Prostate gland (tissue), 2 donors: ENCODE measurements around the gene RARA.

ENCODE experiments used
- POLR2A ChIP-seq: fragments of 450-650 bp; IDR thresholded peaks from one replicate; pipeline ENCODE4 v1.6.1; 2016; ENCODE audit warnings: antibody characterized with exemption, mild to moderate bottlenecking
- POLR2AphosphoS5 ChIP-seq: sonication (generic); formaldehyde crosslinking; IDR thresholded peaks from one replicate; pipeline ENCODE4 v1.6.1; 2017; ENCODE audit warnings: antibody characterized with exemption
- TF ChIP-seq, protein P1 (sequence below), 4 experiments: fragments of 200-600 bp in 2 of 4; fragments of 450-650 bp in 2 of 4; sonication (generic) in 2 of 4; IDR thresholded peaks; 1 replicate in 3 of 4; 2 replicates in 1 of 4; pipeline ENCODE4 v1.5.1; 2016 to 2019; ENCODE audit warnings: antibody characterized with exemption in 4 of 4, mild to moderate bottlenecking in 2 of 4, moderate library complexity in 2 of 4

DNA sequence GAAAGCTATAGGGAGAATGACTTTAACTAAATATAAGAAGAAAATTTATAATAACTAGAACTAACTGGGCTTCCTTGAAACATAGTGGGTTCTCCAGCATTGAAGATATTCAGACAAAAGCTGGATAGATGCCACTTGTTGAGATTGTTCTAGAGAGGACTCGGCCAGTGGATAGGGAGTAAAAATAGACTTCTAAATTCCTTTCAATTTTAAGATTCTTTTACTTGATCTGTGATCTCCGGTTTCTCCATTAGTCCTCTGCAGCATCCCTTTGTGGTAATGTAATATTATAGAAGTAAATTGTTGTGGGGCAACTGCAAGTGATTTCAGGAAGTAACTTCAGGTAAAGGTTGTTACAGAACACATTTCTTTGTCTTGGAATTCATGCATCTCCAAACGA lies 10.3 kb upstream of the RARA start:
- TF ChIP-seq, protein P1, sequence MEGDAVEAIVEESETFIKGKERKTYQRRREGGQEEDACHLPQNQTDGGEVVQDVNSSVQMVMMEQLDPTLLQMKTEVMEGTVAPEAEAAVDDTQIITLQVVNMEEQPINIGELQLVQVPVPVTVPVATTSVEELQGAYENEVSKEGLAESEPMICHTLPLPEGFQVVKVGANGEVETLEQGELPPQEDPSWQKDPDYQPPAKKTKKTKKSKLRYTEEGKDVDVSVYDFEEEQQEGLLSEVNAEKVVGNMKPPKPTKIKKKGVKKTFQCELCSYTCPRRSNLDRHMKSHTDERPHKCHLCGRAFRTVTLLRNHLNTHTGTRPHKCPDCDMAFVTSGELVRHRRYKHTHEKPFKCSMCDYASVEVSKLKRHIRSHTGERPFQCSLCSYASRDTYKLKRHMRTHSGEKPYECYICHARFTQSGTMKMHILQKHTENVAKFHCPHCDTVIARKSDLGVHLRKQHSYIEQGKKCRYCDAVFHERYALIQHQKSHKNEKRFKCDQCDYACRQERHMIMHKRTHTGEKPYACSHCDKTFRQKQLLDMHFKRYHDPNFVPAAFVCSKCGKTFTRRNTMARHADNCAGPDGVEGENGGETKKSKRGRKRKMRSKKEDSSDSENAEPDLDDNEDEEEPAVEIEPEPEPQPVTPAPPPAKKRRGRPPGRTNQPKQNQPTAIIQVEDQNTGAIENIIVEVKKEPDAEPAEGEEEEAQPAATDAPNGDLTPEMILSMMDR (IDR thresholded peaks at IDR 0.05), result no peak
- TF ChIP-seq POLR2AphosphoS5 (no peak), POLR2A (no peak)
